DOHH2 (cell line): ENCODE data around the gene C9orf152.

Experiments
- H3F3A ChIP-seq: fragments of 200-600 bp; sonication (generic), shearing (Covaris generic); 2 replicates; pipeline ENCODE4 v1.6.0; 2016; ENCODE audit warnings: antibody characterized with exemption, mild to moderate bottlenecking; ENCODE audit not compliant: control insufficient read depth, insufficient read depth
- H3K27ac ChIP-seq: fragments of 200-600 bp; sonication (generic); 2 replicates; pipeline ENCODE4 v1.5.1; 2014; ENCODE audit warnings: low read depth, mild to moderate bottlenecking, low read length, moderate library complexity
- H3K27me3 ChIP-seq: fragments of 200-600 bp; sonication (generic); 2 replicates; pipeline ENCODE4 v1.6.1; 2014; ENCODE audit warnings: mild to moderate bottlenecking, low read length, mixed read lengths; ENCODE audit not compliant: control insufficient read depth
- H3K36me3 ChIP-seq: fragments of 200-600 bp; sonication (generic); 2 replicates; pipeline ENCODE4 v1.6.1; 2014; ENCODE audit warnings: mild to moderate bottlenecking, low read length, moderate library complexity, mixed read lengths; ENCODE audit not compliant: control insufficient read depth
- H3K4me1 ChIP-seq: fragments of 200-600 bp; sonication (generic); 2 replicates; pipeline ENCODE4 v1.6.1; 2014; ENCODE audit warnings: mild to moderate bottlenecking, low read length, mixed read lengths; ENCODE audit not compliant: control insufficient read depth
- H3K4me2 ChIP-seq: fragments of 200-600 bp; sonication (generic); 2 replicates; pipeline ENCODE4 v1.6.0; 2014; ENCODE audit warnings: mild to moderate bottlenecking, low read length, moderate library complexity
- H3K4me3 ChIP-seq: fragments of 200-600 bp; sonication (generic); 2 replicates; pipeline ENCODE4 v1.5.1; 2014; ENCODE audit warnings: mild to moderate bottlenecking, low read length, mixed read lengths
- H3K79me2 ChIP-seq: fragments of 200-600 bp; sonication (generic); 2 replicates; pipeline ENCODE4 v1.6.1; 2014; ENCODE audit warnings: mild to moderate bottlenecking, low read length, mixed read lengths; ENCODE audit not compliant: control insufficient read depth
- H3K9me2 ChIP-seq: fragments of 200-600 bp; sonication (generic); replicated peaks from 2 replicates; pipeline ENCODE4 v1.6.1; 2014; ENCODE audit warnings: mild to moderate bottlenecking, low read length, mixed read lengths; ENCODE audit not compliant: control insufficient read depth
- H3K9me3 ChIP-seq: fragments of 200-600 bp; sonication (generic); 2 replicates; pipeline ENCODE4 v1.6.1; 2014; ENCODE audit warnings: antibody characterized with exemption, low read length, mixed read lengths; ENCODE audit not compliant: control insufficient read depth, insufficient read depth
- H4K20me1 ChIP-seq: fragments of 200-600 bp; sonication (generic); 2 replicates; pipeline ENCODE4 v1.6.0; 2014; ENCODE audit warnings: low read depth, mild to moderate bottlenecking, antibody characterized with exemption, low read length, moderate library complexity; ENCODE audit not compliant: control insufficient read depth, insufficient read depth
- CTCF ChIP-seq: fragments of 200-600 bp; sonication (generic); IDR thresholded peaks from one replicate; pipeline ENCODE4 v1.5.1; 2014; ENCODE audit warnings: antibody characterized with exemption, mild to moderate bottlenecking, low read depth, low read length; ENCODE audit not compliant: poor library complexity, severe bottlenecking
- EZH2phosphoT487 ChIP-seq: fragments of 200-600 bp; sonication (generic); IDR thresholded peaks from 2 replicates; pipeline ENCODE4 v1.6.1; 2017; ENCODE audit warnings: borderline replicate concordance, mild to moderate bottlenecking, antibody characterized with exemption, low read length, moderate library complexity, mixed read lengths

The C9orf152 gene

DNA sequence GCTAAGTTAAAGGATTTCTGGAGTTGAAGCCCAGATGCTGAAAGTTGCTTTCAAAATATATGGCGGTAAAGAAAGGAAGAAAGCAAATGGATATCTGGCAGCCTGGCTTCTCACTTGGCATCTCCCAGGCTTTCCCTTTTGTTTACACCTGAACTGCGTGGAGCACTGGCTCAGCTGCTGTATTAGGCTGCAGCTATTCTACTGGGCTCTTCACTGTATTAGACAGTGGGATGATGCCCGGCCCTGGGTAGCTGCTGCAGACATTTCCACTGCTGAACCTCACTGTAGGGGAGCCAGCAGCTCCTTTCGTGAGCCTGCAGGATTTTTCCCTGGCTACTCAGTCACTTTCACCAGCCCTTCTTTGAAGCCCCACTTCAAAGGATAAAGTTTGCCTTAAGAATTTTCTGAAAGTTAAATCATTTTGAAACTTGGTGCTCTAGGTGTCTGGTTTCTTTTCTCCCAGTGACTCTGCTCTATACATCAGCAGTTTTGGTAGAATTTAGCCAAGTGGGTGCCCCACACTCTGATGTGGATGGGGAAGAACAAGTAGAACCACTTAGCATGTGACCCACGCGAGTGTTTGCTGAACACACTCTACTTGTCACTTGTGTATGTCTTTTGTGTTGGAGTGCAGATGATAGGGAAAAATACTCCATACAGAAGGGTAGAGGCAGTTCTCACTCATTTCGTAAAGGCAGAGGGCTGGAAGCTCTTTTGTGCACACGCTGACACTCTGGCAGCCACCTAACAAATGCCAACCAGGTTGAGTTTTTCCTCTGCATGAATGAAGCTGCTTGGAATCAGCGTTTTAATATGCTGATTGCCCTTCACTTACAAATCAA lies 49.9 kb downstream of the C9orf152 start:
- peaks cover 10% of the 10 kb centered on the region; the same call in 1 of the 2 replicates for H4K20me1 ChIP-seq
- H3K79me2 ChIP-seq: peaks cover 99% of the 10 kb centered on the region
- no peaks in the 10 kb centered on the region for H3K9me2 ChIP-seq
- H3K36me3 ChIP-seq: peaks cover 94% of the 10 kb centered on the region
- no peaks in the 10 kb centered on the region for H3K9me3 ChIP-seq
- H3K4me1 ChIP-seq: peaks cover 83% of the 10 kb centered on the region
- no peak overlapping the region for H3K27ac ChIP-seq
- no peaks in the 10 kb centered on the region for H3K27me3 ChIP-seq
- no peaks in the 10 kb centered on the region for H3F3A ChIP-seq
- H3K4me2 ChIP-seq: no peak overlapping the region
- no peak overlapping the region for H3K4me3 ChIP-seq
- TF ChIP-seq EZH2phosphoT487 (no peak), CTCF (no peak)

DNA sequence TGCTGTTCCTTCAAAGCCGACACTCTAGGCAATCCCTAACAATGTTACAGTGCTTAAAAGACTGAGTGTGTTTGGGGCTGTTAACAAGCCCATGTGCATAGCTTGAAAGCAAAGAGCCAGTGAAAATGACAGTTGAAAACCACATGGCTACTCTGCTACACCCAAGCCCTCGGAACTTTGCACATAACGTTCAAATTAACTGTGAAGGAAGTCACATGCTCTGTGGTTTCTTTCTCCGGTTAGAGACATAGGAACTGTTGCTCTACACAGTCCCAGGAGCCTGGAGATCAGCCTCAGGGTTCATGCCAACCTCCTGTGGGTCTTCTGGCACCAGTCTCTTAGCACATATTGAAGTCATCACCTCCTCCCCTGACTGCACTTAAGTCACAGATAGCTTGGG lies 51.1 kb downstream of the C9orf152 start:
- Histone ChIP-seq H3K27ac (peak overlapping the region; percentile 45), H3K4me2 (peak overlapping the region; percentile 47), H3K4me1 (peaks cover 90% of the 10 kb centered on the region), H4K20me1 (peaks cover 10% of the 10 kb centered on the region; the same call in 1 of the 2 replicates), H3K4me3 (peak overlapping the region; percentile 23; the same call in 1 of the 2 replicates), H3K9me3 (no peaks in the 10 kb centered on the region), H3K9me2 (no peaks in the 10 kb centered on the region), H3K36me3 (peaks cover 97% of the 10 kb centered on the region), H3K27me3 (no peaks in the 10 kb centered on the region), H3K79me2 (peaks cover 100% of the 10 kb centered on the region), H3F3A (no peaks in the 10 kb centered on the region)
- no peak for TF ChIP-seq EZH2phosphoT487
- no peak for TF ChIP-seq CTCF

DNA sequence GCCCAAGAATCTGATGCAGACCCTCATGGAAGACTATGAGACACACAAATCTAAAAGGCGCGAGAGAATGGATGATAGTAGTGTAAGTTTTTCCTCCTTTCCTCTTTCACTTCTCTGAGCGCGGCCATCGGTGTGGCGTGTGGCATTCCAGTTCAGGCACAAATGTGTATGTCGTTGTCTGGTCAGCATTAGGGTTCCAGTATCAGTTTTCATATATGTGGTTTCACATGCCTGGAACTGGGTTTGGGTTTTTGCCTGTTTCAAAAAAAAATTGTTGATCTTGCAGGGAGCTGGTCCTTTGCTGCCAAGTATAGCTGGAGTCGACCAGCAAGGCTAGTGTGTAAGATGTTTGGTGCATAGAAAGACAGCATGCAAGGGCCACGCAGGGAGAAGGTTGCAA lies 51.5 kb downstream of the C9orf152 start:
- Histone ChIP-seq H3K4me1 (peaks cover 90% of the 10 kb centered on the region), H3K27ac (peak overlapping the region; percentile 45), H3K36me3 (peaks cover 96% of the 10 kb centered on the region), H4K20me1 (peaks cover 10% of the 10 kb centered on the region; the same call in 1 of the 2 replicates), H3K27me3 (no peaks in the 10 kb centered on the region), H3K9me3 (no peaks in the 10 kb centered on the region), H3K9me2 (no peaks in the 10 kb centered on the region), H3K4me3 (peak overlapping the region; percentile 23; the same call in 1 of the 2 replicates), H3F3A (no peaks in the 10 kb centered on the region), H3K79me2 (peaks cover 100% of the 10 kb centered on the region), H3K4me2 (peak overlapping the region; percentile 47)
- TF ChIP-seq CTCF (no peak), EZH2phosphoT487 (no peak)
